Activated naive CD8-positive, alpha-beta T cell treated with anti-CD3 and anti-CD28 coated beads for 36 hours (primary cell): Measurements from ENCODE around the gene TSHZ1. TPM values are rescaled to one million over a fixed set of nuclear protein-coding genes. Genes with fewer than 3 reads are reported as not detected.

Source experiments
- DNase-seq: peaks from one replicate; pipeline ENCODE4 v3.0.0; 2021
- H3K27ac Mint-ChIP-seq: one replicate; pipeline ENCODE4 v1.8.0; 2022; ENCODE audit warnings: mild to moderate bottlenecking, moderate library complexity, mixed read lengths
- H3K27me3 Mint-ChIP-seq: one replicate; pipeline ENCODE4 v1.8.0; 2022; ENCODE audit warnings: mild to moderate bottlenecking, mixed read lengths
- H3K36me3 Mint-ChIP-seq: one replicate; pipeline ENCODE4 v1.8.0; 2021; ENCODE audit warnings: mild to moderate bottlenecking, mixed read lengths
- H3K4me1 Mint-ChIP-seq: one replicate; pipeline ENCODE4 v1.8.0; 2021; ENCODE audit warnings: mixed read lengths
- H3K4me3 Mint-ChIP-seq: one replicate; pipeline ENCODE4 v1.8.0; 2022; ENCODE audit warnings: mild to moderate bottlenecking, moderate library complexity, mixed read lengths
- H3K9me3 Mint-ChIP-seq: one replicate; pipeline ENCODE4 v1.8.0; 2022; ENCODE audit warnings: mixed read lengths
- total RNA-seq, 2 experiments: library from RNA; stranded (reverse); gene quantifications; one replicate each; pipeline ENCODE4 v1.2.3, GENCODE V29; 2021

The TSHZ1 gene
- total RNA-seq, 2 experiments from 2014 or later, result 11.2 to 11.4 TPM

- Mint-ChIP-seq H3K4me1 (peaks cover 59% of the 10 kb centered on the region), H3K36me3 (peaks cover 7% of the 10 kb centered on the region), H3K27me3 (peaks cover 26% of the 10 kb centered on the region), H3K27ac (peak overlapping the region; percentile 94), H3K4me3 (peak overlapping the region; percentile 95), H3K9me3 (no peaks in the 10 kb centered on the region)
- DNase-seq, result no peak
Observed at GRCh38 chr18:75209951-75210258, 692 bp upstream of the TSHZ1 start.

- Mint-ChIP-seq H3K9me3 (no peaks in the 10 kb centered on the region), H3K4me3 (peak overlapping the region; percentile 95), H3K27ac (peak overlapping the region; percentile 94), H3K27me3 (peaks cover 14% of the 10 kb centered on the region), H3K36me3 (peaks cover 10% of the 10 kb centered on the region), H3K4me1 (peaks cover 57% of the 10 kb centered on the region)
- peak; percentile 48 for DNase-seq
Observed at GRCh38 chr18:75211002-75211621, 515 bp downstream of the TSHZ1 start.

DNA sequence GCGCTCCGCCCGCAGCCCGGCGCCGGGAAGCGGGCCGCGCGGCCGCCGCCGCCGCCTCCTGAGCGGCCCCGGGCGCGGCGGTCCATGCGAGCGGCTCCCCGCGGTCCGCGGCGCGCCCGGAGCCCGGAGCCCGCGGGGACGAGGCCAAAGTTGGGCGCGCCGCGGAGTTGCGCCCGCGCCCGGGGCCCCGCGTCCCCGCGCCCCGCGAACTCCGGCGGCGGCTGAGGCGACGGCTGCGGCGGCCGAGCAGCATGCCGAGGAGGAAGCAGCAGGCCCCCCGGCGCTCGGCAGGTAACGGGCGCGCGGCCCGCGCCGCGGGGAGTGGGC lies 992 bp downstream of the TSHZ1 start:
- Mint-ChIP-seq H3K27ac (no peak overlapping the region), H3K4me1 (peaks cover 58% of the 10 kb centered on the region), H3K9me3 (no peaks in the 10 kb centered on the region), H3K4me3 (no peak overlapping the region), H3K36me3 (peaks cover 12% of the 10 kb centered on the region), H3K27me3 (peaks cover 9% of the 10 kb centered on the region)
- DNase-seq, result no peak

- Mint-ChIP-seq H3K27me3 (peaks cover 5% of the 10 kb centered on the region), H3K36me3 (peaks cover 12% of the 10 kb centered on the region), H3K9me3 (no peaks in the 10 kb centered on the region), H3K27ac (peak overlapping the region; percentile 70), H3K4me1 (peaks cover 56% of the 10 kb centered on the region), H3K4me3 (peak overlapping the region; percentile 69)
- DNase-seq, result peak; percentile 43
Observed at GRCh38 chr18:75211953-75212750, 1.6 kb downstream of the TSHZ1 start.

GRCh38 chr18:75212751-75213090 lies 2.1 kb downstream of the TSHZ1 start:
- peaks cover 55% of the 10 kb centered on the region for H3K4me1 Mint-ChIP-seq
- peak overlapping the region; percentile 69 for H3K4me3 Mint-ChIP-seq
- H3K36me3 Mint-ChIP-seq, result peaks cover 12% of the 10 kb centered on the region
- no peak for DNase-seq
- no peaks in the 10 kb centered on the region for H3K9me3 Mint-ChIP-seq
- no peaks in the 10 kb centered on the region for H3K27me3 Mint-ChIP-seq
- H3K27ac Mint-ChIP-seq, result peak overlapping the region; percentile 70

- Mint-ChIP-seq H3K27ac (peak overlapping the region; percentile 6), H3K4me3 (no peak overlapping the region), H3K9me3 (no peaks in the 10 kb centered on the region), H3K4me1 (peaks cover 55% of the 10 kb centered on the region), H3K27me3 (no peaks in the 10 kb centered on the region), H3K36me3 (peaks cover 9% of the 10 kb centered on the region)
- DNase-seq, result no peak
Observed at GRCh38 chr18:75213611-75214331, 3.2 kb downstream of the TSHZ1 start.

GRCh38 chr18:75214332-75214690 lies 3.7 kb downstream of the TSHZ1 start:
- Mint-ChIP-seq H3K4me3 (no peak overlapping the region), H3K27ac (peak overlapping the region; percentile 6), H3K27me3 (no peaks in the 10 kb centered on the region)

DNA sequence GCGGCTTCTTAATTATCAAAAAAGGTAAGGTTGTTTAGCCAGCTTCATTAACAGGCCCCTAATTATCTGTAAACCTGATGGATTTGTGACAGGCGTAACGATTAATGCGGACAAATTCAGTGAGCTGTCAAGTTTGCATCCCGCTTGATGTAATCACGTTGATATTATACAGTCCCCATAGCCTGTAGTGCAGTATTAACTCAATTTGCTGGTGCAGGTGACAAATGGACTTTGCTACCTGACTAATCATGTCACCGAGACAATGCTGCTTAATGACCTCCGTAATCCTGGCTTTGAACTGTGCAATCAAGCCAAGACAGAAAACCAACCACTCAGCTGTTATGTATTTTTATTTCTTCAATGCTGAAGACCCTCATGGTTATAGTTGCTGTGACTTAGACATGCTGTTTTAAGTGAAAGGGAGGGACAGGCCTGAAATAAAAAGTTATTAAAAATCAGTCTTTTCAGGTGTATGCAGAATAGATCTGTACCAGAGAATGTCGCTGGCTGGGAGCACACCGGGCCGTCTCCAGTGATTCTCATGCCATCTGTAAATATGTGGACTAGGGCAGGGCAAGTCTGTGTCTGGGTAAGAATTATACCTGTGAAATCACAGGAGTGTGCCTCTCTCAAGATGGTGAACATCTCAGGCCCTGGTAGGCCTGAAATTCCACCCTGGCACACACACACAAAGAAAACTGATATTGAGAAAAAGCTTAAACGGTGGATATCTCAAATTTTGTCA lies 4.3 kb downstream of the TSHZ1 start:
- H3K4me3 Mint-ChIP-seq, result no peak overlapping the region
- no peaks in the 10 kb centered on the region for H3K9me3 Mint-ChIP-seq
- DNase-seq, result no peak
- peaks cover 60% of the 10 kb centered on the region for H3K4me1 Mint-ChIP-seq
- peak overlapping the region; percentile 79 for H3K27ac Mint-ChIP-seq
- H3K36me3 Mint-ChIP-seq, result peaks cover 9% of the 10 kb centered on the region
- H3K27me3 Mint-ChIP-seq, result no peaks in the 10 kb centered on the region

More at GRCh38 chr18:75214332-75214690, 3.7 kb downstream of the TSHZ1 start:
- Mint-ChIP-seq H3K9me3 (no peaks in the 10 kb centered on the region), H3K36me3 (peaks cover 9% of the 10 kb centered on the region), H3K4me1 (peaks cover 59% of the 10 kb centered on the region)
- DNase-seq, result no peak

DNA sequence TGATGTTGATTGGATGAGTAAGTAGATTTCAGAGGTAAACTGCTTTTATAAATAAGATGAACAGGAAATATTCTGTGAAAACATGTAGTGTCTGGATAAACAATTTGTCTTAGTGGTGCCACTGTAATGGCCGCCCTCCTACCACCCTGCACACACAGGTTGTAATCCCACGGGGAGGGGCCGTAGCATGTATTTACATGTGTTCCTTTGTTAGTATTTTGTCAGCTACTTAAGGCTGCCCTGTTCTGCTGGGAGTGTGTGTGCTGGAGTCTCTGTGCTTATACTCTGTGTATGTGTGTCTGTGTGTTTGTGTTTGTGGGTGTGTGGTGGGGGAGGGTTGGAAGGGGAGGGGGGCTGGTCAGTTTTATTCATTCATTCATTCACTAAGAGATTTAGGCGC lies 5.1 kb downstream of the TSHZ1 start:
- Mint-ChIP-seq H3K27me3 (no peaks in the 10 kb centered on the region), H3K4me3 (peak overlapping the region; percentile 37), H3K4me1 (peaks cover 62% of the 10 kb centered on the region)

DNA sequence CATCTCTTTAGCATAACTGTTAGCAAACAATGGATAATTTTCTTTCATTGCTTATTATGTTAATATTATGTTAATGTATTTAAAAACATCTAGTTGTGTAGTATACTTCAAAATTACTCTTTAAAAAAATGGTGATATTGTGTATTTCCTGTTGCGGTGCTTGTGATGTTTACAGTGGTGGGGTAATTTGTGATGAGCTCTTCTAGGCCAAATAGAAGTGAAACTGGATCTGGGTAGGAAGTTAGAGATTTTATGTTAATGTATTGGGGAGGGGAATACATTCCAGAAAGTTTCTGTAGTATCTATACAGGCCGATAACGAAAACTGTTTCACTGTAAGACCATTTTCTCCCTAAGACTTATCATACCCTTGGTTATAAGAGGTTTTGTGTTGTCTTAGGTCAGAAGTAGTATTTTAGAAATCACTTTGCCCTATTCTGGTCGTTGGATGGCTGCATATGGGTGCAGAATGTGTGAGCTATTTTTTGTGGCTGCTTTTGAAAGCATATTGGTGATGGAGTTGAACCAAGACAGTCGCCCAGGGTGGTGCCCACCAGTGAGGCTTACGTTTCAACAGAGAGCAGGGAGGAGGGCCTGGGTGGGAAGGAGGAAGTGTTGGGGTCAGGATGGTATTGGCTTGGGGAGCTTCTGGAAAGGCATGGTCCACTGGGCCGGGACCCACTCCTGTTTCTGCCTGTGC lies 5.8 kb downstream of the TSHZ1 start:
- H3K36me3 Mint-ChIP-seq, result peaks cover 7% of the 10 kb centered on the region
- H3K4me1 Mint-ChIP-seq, result peaks cover 67% of the 10 kb centered on the region
- H3K27ac Mint-ChIP-seq, result peak overlapping the region; percentile 85

More for the DNA sequence above, 5.1 kb downstream of the TSHZ1 start:
- H3K27ac Mint-ChIP-seq, result peak overlapping the region; percentile 79
- no peaks in the 10 kb centered on the region for H3K9me3 Mint-ChIP-seq
- H3K36me3 Mint-ChIP-seq, result peaks cover 9% of the 10 kb centered on the region
- DNase-seq, result no peak

DNA sequence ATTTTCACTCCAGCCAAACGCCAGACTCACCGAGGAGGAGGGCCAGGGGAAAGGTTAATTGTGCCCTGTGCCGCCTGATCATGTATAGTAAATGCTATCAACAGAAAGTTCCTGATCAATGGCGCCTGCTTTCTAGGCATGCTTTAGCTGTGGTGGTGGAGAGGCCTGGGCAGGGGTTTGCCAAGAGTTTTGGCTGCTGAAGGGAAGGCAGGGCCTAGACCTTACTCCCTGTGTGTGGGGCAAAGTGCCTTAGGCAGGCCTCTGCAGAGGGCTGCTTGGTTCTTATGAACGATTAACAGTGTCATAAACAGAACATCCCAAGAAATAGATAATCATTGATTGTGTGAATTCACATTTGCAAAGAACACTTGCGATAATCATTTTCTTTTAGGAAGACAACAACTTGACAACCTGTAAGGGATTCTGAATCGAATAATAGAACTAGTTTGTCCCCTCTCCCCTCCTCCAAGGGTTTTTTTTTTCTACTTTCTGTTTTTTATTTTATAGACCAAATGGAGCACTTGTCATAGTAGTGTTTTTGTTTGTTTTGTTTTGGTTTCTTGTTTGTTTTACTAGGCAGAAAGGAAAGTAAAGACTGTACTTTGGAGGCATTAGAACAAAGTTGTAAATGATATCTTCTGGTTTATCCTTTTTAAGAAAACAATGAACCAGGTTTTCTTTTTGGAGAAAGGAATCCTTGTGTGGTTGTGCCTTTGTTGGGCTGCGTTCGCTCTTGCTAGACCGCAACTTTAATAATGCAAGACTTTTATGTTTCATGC lies 6.5 kb downstream of the TSHZ1 start:
- H3K4me1 Mint-ChIP-seq, result peaks cover 72% of the 10 kb centered on the region
- peak overlapping the region; percentile 85 for H3K27ac Mint-ChIP-seq
- no peak for DNase-seq
- H3K27me3 Mint-ChIP-seq, result no peaks in the 10 kb centered on the region
- no peaks in the 10 kb centered on the region for H3K9me3 Mint-ChIP-seq
- H3K36me3 Mint-ChIP-seq, result peaks cover 7% of the 10 kb centered on the region
- no peak overlapping the region for H3K4me3 Mint-ChIP-seq

More for the DNA sequence above, 5.8 kb downstream of the TSHZ1 start:
- no peak for DNase-seq
- Mint-ChIP-seq H3K9me3 (no peaks in the 10 kb centered on the region), H3K27me3 (no peaks in the 10 kb centered on the region), H3K4me3 (peak overlapping the region; percentile 13)

- DNase-seq, result no peak
- Mint-ChIP-seq H3K4me1 (peaks cover 66% of the 10 kb centered on the region), H3K4me3 (no peak overlapping the region), H3K36me3 (peaks cover 7% of the 10 kb centered on the region), H3K9me3 (no peaks in the 10 kb centered on the region), H3K27me3 (no peaks in the 10 kb centered on the region), H3K27ac (no peak overlapping the region)
Observed at GRCh38 chr18:75218065-75218923, 7.7 kb downstream of the TSHZ1 start.

GRCh38 chr18:75219745-75220375 lies 9.3 kb downstream of the TSHZ1 start:
- Mint-ChIP-seq H3K27ac (no peak overlapping the region), H3K4me3 (no peak overlapping the region)

More at GRCh38 chr18:75219745-75220375, 9.3 kb downstream of the TSHZ1 start:
- H3K27me3 Mint-ChIP-seq, result no peaks in the 10 kb centered on the region
- DNase-seq, result no peak
- peaks cover 7% of the 10 kb centered on the region for H3K36me3 Mint-ChIP-seq
- H3K9me3 Mint-ChIP-seq, result no peaks in the 10 kb centered on the region
- peaks cover 61% of the 10 kb centered on the region for H3K4me1 Mint-ChIP-seq
